GM04503 (cell line): ENCODE data around the gene L3MBTL2.
A peak's percentile ranks its signal among the peaks of the same experiment; 100 is the strongest.
"Not testable (repeated sequence)": the region's sequence is repeated elsewhere in the genome, so short reads cannot be mapped to it uniquely, and the experiment has no call there.

ENCODE experiments used
- DNase-seq: peaks from one replicate; pipeline ENCODE4 v3.0.0-alpha.2; 2012; ENCODE audit warnings: low read depth

Gene L3MBTL2

DNA sequence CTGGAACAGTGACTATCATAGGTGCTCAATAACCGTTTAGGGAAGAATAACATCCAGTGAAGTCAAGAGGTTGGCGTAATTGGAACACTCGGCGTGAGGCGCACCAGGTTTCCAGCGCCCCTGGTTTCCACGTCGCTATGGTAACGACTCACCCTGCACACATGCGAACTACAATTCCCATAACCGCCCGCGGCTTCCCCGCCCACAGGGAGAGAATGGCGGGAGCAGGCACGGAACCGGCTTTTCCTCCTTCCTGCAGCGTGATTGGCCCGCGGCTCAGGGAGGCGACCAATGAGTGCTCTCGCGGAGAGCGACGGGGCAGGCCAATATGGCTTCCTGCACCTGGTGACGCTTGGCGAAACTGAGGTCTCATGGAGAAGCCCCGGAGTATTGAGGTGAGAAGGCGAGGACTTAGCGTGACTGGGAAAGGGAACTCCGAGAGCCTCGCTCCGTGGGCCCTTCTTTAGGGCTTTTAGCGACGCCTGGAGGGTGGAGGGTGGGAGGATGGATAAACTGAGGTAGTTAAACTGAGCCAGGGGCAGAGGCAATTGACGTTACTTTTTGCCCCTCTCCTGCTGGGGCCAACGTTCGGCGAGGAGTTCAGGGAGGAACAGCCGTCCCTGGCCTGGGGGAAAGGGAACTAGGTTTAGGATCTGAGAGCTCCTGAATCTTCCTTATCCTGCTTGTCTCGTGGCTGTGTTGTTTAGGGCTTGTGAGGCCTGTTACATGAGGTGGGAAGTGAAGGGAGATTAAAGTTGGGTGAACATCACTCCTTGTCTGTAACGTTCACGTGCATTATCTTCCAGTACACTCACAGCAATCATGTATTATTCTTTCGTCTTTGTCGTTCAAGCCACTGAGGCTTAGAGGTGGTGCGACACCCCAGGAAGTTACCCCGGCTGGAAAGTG, at the start of gene L3MBTL2:
TSS of gene L3MBTL2 (plus strand) at position 321 of the 909 bp plus-strand sequence. CDS start at position 372, 51 bp downstream.
- peak; percentile 74 for DNase-seq

DNA sequence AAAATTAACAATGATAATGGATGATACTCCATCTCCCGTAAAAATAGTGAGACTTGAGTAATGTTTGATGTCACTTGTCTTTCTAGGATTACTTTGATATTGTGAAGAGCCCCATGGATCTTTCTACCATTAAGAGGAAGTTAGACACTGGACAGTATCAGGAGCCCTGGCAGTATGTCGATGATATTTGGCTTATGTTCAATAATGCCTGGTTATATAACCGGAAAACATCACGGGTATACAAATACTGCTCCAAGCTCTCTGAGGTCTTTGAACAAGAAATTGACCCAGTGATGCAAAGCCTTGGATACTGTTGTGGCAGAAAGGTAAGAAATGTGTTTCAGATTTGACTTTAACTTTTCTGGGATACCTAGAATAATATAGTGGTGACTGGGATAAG, 48.0 kb upstream of the L3MBTL2 start:
- DNase-seq = no peak

DNA sequence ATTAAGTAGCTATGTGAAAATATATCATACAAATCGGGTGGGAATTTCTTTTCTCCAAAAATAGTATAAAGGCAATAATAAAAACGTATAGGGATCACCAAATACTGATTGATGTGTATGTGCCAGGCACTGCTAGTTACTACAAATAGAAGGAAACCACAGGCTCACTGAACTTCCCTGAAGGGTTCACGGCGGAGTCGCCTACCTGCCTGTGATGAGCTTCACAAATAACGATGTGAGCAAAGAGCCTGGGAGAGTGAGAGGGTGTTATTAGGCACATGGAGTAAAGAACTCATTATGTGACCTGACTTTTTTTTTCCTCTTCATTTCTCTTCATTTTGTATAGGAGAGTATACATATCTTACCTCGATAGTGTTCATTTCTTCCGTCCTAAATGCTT, 36.0 kb upstream of the L3MBTL2 start:
- no peak for DNase-seq

DNA sequence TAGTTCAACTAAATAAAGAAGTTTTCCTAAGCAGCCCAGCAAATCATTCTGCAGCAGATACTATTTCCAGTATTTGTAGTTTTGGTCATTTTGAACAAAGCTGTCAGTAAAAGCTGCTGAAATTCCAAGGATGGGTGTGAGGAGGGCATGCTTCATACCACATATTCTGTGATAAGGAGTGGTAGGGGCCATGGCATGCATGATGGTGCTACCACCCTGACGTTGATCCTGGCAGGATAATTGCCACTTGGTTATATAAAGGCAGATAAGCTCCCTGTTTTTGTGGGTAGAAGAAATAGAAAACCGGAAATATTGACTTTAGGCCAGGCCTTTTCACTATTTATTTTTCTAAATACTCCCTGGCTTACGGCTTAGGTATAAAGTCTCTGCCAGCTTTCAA, 33.1 kb upstream of the L3MBTL2 start:
- DNase-seq = no peak

DNA sequence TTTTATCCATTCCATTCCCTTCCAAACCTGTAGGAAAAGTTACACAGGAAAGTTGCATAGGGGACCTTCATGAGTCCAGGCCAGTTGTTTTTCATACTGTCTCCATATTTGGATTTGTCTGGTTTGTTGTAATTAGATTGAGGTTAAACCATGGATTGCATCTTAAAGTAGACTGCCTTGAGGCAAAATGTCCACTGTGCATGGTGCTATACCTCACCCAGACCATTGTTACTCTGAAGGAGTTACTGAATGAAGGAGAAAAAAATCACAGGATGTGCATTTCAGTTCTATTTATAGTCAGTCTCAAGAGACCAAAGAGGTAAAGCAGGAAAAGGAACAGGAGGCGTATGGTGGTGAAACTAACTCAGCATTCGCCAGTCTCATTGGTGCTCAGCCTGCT, 29.6 kb upstream of the L3MBTL2 start:
- no peak for DNase-seq

DNA sequence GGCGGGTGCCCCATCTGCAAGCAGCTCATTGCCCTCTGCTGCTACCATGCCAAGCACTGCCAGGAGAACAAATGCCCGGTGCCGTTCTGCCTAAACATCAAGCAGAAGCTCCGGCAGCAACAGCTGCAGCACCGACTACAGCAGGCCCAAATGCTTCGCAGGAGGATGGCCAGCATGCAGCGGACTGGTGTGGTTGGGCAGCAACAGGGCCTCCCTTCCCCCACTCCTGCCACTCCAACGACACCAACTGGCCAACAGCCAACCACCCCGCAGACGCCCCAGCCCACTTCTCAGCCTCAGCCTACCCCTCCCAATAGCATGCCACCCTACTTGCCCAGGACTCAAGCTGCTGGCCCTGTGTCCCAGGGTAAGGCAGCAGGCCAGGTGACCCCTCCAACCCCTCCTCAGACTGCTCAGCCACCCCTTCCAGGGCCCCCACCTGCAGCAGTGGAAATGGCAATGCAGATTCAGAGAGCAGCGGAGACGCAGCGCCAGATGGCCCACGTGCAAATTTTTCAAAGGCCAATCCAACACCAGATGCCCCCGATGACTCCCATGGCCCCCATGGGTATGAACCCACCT, 28.0 kb upstream of the L3MBTL2 start:
- no peak for DNase-seq

DNA sequence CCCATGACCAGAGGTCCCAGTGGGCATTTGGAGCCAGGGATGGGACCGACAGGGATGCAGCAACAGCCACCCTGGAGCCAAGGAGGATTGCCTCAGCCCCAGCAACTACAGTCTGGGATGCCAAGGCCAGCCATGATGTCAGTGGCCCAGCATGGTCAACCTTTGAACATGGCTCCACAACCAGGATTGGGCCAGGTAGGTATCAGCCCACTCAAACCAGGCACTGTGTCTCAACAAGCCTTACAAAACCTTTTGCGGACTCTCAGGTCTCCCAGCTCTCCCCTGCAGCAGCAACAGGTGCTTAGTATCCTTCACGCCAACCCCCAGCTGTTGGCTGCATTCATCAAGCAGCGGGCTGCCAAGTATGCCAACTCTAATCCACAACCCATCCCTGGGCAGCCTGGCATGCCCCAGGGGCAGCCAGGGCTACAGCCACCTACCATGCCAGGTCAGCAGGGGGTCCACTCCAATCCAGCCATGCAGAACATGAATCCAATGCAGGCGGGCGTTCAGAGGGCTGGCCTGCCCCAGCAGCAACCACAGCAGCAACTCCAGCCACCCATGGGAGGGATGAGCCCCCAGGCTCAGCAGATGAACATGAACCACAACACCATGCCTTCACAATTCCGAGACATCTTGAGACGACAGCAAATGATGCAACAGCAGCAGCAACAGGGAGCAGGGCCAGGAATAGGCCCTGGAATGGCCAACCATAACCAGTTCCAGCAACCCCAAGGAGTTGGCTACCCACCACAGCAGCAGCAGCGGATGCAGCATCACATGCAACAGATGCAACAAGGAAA, 27.3 kb upstream of the L3MBTL2 start:
- DNase-seq = no peak

DNA sequence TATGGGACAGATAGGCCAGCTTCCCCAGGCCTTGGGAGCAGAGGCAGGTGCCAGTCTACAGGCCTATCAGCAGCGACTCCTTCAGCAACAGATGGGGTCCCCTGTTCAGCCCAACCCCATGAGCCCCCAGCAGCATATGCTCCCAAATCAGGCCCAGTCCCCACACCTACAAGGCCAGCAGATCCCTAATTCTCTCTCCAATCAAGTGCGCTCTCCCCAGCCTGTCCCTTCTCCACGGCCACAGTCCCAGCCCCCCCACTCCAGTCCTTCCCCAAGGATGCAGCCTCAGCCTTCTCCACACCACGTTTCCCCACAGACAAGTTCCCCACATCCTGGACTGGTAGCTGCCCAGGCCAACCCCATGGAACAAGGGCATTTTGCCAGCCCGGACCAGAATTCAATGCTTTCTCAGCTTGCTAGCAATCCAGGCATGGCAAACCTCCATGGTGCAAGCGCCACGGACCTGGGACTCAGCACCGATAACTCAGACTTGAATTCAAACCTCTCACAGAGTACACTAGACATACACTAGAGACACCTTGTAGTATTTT, 26.6 kb upstream of the L3MBTL2 start:
- no peak for DNase-seq

DNA sequence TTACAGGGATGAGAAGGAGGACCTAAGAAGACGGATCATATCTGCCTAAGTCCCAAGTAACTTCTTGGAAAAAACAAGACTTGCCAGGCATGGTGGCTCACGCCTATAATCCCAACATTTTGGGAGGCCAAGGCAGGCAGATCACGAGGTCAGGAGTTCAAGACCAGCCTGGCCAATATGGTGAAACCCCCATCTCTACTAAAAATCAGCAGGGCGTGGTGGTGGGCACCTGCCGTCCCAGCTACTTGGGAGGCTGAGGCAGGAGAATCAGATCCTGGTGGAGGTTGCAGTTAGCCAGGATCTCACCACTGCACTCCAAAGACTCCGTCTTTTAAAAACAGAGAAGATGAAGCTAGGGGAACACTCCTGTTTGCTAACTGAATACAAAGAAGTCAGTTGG, 24.8 kb upstream of the L3MBTL2 start:
- not testable (repeated sequence) for DNase-seq

DNA sequence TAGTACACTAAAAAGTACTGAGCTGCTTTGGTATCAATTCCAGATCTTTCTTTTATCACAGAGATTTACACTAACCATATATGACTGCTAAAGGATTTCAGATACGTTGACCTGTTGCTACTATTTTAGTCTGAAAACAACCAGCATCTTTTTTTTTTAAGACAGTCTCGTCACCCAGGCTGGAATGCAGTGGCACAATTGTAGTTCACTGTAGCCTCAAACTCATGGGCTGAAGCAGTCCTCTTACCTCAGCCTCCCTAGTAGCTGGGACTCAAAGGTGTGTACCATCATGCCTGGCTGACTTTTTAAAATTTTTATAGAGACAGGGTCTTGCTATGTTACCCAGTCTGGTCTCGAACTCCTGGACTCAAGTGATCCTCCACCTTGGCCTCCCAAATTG, 24.2 kb upstream of the L3MBTL2 start:
- DNase-seq = no peak

DNA sequence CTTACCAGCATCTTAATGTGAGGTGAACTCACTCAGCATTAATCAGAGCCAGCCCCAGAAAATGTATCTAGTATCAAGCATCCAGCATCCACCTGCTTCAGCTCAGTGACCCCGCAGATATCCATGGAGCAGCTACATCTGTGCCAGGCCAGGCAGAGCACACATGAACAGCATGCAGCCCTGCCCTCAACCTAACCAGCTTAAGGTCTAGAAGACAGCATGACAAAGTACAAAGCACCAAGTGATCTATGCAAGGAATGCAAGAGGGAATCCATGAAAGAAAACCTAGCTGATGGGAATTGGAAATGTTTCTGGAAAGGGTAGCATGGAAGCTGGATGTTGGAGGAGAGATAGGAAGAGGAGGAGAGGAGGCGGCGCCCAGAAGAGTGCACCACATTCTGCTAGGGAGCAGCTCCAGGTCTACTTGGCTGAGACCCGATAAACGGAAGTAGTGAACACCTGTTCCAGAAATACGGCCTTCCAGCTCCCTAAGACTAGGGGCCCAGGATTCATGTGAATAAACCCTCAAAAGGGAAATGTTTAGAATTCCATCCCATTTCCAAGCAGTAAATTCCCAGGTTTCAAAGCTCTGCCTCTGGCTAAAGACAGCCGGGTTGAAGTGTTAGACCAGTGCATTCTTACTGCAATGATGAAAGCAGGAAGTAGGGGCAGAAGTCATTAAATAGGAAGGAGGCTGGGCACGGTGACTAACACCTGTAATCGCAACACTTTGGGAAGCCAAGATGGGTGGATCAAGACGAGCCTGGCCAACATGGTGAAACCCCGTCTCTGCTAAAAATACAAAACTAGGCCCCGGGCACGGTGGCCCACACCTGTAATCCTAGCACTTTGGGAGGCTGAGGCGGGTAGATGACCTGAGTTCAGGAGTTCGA, 23.5 kb upstream of the L3MBTL2 start:
- peak; percentile 60 for DNase-seq

DNA sequence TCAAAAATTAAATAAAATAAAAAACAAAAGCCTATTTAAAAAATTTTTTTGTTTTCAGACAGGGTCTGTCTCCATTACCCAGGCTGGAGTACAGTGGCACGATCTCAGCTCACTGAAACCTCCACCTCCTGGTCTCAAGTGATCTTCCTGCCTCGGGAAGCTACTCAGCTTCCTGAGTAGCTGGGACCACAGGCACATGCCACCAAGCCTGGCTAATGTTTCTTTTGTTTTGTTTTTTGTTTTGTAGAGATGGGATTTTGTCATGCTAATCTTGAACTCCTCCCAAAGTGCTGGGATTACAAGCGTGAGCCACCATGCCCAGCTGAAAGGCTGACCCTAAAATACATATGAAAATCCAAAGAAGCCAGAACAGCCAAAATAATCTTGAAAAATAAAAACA, 20.4 kb upstream of the L3MBTL2 start:
- DNase-seq = no peak

DNA sequence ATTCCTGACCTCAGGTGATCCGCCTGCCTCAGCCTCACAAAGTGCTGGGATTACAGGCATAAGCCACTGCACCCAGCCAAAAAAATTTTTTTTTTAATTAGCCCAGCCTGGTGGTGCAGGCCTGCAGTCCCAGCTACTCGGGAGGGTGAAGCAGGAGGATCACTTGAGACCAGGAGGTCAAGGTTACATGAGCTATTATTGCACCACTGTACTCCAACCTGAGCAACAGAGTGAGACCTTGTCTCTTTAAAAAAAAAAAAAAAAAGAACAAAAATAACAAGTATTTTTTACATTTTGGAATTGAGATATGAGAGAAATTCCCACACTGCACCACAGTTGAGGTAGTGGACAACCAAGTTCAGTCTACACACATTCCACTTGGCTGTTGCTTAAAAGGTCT, 13.6 kb upstream of the L3MBTL2 start:
- no peak for DNase-seq

DNA sequence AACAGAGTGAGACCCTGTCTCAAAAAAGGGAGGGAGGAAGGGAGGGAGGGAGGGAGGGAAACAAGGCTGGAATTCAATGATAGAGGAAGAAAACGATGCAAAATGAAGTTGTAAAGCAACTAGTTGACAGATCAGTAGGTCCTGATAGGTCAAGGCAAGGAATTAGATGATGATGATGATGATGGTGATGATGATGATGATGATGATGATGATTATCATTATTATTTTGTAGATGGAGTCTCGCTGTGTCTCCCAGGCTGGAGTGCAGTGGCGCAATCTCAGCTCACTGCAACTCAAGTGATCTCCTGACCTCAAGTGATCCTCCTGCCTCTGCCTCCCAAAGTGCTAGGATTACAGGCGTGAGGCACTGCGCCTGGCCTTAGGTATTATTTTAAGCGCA, 11.3 kb upstream of the L3MBTL2 start:
- DNase-seq = no peak

DNA sequence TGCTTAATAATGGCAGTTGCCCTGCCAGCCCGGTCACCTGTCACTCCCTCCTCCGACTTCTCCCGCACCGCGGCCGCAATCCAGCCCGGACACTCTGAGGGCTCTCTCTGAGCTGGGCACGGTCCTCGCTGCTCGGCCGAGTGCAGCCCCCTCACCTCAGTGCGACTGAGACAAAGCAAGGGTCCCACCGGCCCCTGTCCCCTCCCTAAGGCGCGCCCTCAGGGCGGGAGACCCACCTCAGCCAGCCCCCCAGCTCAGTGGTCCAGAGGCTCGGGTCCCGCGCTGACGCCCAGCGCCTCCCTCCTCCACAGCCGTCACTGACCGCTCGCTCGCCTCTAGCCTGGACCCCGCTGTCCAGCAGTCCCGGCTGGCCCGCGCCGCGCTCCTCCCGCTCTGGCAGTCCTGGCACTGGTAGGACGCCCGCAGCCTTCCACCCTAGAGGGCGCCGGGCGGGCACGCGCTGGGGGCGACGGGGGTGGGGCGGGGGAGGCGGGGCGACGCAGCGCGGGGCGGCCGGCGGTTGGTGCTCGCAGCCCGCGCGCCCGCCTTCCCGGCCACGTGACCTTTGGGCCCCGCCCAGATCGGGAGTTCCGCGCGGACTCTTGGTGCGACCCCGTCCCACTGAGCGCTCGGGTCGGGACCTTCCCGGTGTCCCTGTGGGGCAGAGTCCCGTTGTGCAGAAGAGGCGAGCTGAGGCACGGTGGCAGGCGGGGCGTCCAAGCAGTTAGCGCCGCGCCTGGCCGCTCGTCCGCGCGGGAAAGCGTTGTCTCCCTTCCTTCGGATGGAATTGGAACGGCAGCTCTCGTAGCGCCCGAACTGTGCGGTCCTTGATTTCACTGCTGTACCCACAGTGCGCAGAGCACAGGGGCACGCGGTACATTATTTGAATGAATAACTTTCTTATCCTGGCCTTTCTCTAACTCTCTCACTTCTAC, 7.8 kb upstream of the L3MBTL2 start:
- DNase-seq = no peak

DNA sequence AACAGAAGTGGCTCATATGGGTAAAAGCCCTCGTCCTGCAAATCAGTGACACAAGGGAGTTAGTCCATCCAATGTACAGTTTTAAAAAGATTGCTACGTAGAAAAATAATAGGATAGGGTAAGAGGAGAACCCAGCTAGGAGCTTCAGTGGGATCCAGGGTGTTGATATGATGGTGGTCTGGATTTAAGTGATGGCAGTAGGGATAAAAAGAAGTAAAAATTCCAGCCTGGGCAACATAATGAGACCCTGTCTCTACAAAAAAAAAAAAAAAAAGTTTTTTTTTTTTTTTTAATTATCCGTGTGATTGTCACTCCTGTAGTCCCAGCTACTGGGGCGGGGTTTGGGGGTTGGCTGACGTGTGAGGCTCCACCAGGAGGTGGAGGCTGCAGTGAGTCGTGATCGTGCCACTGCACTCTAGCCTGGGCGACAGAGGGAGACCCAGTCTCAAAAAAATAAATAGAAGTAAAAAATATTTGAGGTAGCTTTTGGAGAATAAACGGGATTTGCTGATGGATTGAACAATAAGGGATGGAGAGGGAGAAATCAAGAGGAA, 7.0 kb upstream of the L3MBTL2 start:
- no peak for DNase-seq

DNA sequence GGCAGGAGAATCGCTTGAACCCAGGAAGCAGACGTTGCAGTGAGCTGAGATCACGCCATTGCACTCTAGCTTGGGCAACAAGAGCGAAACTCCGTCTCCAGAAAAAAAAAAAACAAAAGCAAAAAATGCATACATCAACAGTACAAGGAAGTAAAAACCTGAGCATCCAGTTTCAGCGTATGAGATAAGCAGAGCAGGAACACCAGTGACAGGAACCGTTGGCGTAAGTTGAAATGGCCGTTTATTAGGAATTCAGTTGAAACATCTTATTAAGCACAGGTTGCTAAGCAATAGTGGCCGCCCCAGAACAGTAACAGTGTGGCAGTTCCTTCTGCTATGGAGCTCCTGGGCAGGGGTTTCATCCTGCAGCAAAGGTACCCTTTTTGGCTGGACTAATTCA, 4.0 kb upstream of the L3MBTL2 start:
- DNase-seq = no peak

DNA sequence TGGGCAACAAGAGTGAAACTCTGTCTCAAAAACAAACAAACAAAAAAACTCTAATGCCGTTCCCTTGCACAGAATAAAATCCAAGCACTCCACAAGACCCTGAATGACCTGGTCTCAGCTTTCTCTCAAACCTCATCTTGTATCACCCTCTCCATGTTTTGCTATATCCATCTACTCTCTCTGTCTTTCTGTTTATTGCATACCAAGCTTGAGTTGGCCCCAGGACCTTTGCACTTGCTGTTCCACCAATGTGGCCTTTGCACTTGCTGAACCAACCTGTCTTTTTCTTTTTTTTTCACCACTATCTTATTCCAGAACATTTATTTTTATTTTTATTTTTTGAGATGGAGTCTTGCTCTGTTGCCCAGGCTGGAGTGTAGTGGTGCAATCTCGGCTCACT, 2.0 kb upstream of the L3MBTL2 start:
- DNase-seq = no peak

DNA sequence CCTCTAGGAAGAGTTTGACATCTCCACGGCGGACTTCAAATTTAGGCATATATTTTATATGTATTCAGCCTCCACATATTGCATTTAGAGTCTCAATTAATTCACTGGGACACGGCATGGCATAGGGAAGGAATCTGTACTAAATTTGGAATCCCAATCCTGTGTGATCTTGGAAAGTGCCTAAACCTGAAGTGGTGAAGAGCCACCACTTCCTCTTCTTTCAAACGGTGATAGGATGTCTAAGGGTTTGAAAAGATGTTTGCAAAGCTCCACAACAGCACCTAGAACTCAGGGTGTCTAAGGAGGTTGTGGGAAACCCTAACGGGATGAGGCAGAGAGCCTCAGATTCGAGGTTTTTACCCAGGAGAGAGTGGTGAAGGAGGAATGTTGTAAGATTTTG, 1.0 kb upstream of the L3MBTL2 start:
- DNase-seq = no peak

DNA sequence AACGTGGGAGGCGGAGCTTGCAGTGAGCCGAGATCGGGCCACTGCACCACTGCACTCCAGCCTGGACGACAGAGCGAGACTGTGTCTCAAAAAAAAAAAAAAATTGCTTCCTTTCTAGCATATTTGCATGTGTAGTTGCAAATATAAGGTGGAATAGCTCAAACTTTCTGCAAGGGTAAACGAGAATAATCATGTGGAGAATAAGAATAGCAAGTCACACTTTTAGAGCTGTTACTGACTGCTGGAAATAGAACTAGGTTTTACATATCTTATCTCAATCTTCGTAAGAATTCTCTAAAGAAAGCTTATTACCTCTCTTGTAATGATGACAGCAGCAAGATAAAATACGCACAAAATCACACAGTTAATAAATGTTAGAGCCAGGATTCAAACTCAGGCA, 1.6 kb downstream of the L3MBTL2 start:
- no peak for DNase-seq
